Hepatic stellate cell (primary cell): ENCODE data around the gene PTPN11.
"Not testable (repeated sequence)": the region's sequence is repeated elsewhere in the genome, so short reads cannot be mapped to it uniquely, and the experiment has no call there.

ENCODE experiments used
- DNase-seq: peaks from one replicate; pipeline ENCODE4 v3.0.0; 2011; ENCODE audit warnings: low spot score

Gene PTPN11

DNA sequence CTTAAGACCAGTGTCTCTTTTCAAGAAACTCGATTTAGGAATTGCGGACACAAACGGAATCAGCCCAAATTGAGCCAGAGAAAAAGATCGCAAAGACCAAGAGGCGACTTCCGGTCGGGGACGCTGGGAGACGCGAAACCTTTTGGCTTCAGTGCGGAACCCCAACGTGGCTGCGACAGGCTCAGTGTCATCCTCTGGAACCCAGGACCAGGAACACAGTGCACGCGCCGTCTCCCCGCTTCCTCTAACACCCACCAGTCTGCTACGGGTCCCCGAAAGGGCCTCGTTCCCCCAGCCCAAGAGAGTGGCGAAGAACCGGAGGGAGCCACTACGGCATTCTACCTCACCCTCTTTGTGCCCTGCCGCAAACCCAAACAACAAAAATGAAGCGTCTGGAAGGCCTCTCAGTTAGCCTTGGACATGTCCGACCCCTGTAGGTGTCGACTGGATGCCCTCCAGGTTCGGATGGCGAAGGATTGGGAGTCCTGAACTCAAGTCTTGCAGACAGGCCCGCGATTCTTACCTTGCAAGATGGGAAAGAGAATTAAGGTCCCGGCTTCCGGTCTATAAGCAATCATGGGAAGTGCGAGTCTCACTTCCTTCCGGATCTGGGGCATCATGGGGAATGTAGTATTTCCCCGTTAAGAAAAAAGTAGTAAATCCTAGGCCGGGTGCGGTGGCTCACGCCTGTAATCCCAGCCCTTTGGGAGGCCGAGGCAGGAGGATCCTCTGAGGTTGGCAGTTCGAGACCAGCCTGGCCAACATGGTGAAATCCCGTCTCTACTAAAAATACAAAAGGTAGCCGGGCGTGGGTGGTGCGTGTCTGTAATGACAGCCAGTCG, 9.5 kb upstream of the PTPN11 start, which contains the start of gene RPL6:
Gene RPL6 (minus strand): TSS at position 542 of the 842 bp plus-strand sequence. CDS start 949 bp downstream, outside the sequence.
- peak; percentile 89 for DNase-seq

DNA sequence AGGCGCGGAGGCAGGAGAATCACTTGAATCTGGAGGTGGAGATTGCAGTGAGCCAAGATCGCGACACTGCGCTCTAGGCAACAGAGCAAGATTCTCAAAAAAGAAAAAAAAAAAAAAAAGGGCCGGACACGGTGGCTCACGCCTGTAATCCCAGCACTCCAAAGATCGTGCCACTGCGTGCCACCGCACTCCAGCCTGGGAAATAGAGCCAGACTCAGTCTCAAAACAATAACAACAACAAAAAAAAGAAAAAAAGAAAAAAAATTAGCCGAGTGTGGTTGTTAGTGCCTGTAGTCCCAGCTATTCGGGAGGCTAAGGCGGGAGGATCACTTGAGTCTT, 8.9 kb upstream of the PTPN11 start:
- DNase-seq: no peak

DNA sequence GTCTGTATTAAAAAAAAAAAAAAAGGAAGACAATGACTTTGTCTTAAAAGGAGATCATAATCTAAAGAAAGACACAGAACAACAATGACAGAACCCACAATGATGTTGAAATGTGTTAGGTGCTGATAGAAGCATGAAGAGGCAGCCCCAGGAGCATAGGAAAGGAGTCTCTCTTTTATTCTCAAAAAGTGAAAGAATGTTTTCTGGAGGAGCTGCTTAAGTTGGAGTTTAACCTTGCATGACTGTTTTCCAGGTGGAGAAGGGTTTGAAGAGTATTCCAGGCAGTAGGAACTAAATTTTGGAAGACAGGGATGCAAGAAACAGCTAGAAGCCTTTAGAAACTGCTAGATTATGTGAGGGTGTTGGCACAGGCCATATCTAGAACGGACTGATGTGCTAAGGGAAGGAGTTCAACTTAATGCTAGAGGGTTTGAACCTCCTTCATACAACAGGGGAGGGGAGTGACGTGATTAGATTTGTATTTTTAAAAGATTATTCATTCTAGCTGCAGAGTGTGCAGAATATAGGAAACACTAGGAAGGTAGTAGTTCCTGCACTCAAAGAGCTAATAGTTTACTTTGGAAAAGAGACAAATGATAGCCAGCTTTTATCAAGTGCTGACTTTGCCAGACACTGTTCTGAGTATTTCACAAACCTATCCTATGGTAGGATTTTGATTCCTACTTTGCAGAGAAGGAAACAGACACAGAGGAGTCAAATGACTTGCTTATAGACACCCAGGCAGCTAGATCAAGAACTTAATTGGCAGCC, 4.7 kb upstream of the PTPN11 start:
- DNase-seq: no peak

DNA sequence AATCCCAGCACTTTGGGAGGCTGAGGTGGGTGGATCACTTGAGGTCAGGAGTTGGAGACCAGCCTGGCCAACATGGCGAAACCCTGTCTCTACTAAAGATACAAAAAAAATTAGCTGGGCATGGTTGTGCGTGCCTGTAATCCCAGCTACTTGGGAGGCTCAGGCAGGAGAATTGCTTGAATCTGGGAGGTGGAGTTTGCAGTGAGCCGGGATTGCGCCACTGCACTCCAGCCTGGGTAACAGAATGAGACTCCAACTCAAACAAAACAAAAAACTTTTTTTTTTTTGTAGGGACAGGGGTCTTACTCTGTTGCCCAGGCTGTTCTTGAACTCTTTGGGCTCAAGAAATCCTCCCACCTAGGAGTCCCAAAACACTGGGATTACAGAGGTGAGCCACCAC, 3.3 kb upstream of the PTPN11 start:
- not testable (repeated sequence) for DNase-seq

DNA sequence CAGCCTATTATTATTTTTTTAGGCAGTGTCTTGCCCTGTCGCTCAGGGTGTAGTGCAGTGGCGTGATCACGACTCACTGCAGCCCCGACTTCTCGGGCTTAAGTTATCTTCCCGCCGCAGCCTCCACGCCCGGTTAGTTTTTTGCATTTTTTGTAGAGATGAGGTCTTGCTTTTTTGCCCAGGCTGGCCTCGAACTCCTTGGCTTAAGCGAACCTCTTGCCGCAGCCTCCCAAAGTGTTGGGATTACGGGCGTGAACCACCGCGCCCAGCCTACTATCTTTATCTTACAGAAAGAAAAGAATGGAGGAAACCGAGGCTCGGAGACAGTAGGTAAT, 507 bp upstream of the PTPN11 start:
- DNase-seq: no peak

GRCh38 chr12:112419297-112420133, 768 bp downstream of the PTPN11 start:
- peak; percentile 86 for DNase-seq

GRCh38 chr12:112420740-112421139, 2.0 kb downstream of the PTPN11 start:
- no peak for DNase-seq

DNA sequence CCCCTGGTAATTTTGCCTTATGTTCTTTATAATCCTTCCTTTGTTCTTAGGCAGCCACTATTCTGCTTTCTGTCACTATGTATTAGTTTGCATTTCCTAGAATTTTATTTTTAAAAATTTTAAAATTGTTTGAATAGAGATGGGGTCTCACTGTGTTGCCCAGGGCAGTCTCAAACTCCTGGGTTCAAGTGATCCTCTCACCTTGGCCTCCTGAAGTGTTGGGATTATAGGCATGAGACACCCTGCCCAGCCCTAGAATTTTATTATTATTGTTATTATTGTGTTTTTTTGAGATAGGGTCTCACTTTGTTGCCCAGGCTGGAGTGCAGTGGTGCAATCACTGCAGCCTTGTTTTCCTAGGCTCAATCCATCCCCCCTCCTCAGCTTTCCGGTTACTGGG, 2.6 kb downstream of the PTPN11 start:
- DNase-seq: no peak

- DNase-seq: no peak
These were observed 3.8 kb downstream of the PTPN11 start for GRCh38 chr12:112422531-112422930.

- DNase-seq: no peak
These were observed 5.4 kb downstream of the PTPN11 start for GRCh38 chr12:112424126-112424525.

DNA sequence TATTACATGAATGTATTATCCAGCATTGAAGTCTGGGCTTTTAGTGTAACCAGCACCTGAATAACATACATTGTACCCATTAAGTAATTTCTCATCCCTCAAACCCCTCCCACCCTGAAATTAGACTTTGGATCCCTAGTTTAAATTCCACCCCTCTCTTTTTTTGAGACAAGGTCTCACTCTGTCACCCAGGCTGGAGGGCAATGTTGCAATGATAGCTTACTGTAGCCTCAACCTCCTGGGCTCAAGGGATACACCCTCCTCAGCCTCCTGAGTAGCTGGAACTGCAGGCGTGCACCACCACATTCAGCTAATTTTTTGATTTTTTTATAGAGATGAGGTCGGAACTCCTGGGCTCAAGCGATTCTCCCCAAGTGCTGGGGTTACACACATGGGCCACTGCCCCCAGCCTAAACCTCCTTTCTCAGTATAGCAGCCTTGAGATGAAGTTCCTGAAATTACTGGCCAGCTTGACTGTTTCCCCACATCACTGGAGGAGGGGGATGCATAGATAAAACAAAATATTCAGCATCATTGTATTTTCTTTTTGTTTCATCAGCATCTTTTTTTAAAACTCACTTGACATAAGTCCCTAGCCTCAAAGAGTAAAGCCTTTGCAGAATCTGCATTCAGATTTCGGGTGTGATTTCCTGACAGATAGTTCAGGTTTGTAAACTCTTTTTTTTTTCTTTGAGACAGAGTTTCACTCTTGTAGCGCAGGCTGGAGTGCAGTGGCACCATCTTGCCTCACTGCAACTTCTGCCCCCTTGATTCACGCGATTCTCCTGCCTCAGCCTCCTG, 7.0 kb downstream of the PTPN11 start:
- no peak for DNase-seq

GRCh38 chr12:112427760-112428159, 9.0 kb downstream of the PTPN11 start:
- no peak for DNase-seq

GRCh38 chr12:112430929-112431328, 12.2 kb downstream of the PTPN11 start:
- DNase-seq: no peak

DNA sequence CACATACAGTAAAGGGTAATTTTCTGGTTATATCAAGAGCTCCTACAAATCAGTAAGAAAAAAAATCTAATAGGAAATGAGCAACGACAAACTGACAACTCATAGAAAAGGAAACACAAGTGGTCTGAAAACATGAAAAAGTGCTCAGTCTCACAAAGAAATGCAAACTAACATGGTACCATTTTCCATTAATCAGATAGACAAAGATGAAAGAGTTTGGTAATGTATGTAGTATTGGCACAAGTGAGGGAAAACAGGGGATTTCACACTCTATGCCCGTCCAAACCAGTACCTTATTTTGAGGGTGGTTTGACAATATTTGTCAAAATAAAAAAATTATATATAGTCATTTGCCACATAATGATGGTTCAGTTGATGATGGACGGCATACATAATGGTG, 13.2 kb downstream of the PTPN11 start:
- no peak for DNase-seq

- no peak for DNase-seq
These were observed 14.8 kb downstream of the PTPN11 start for GRCh38 chr12:112433551-112433950.

DNA sequence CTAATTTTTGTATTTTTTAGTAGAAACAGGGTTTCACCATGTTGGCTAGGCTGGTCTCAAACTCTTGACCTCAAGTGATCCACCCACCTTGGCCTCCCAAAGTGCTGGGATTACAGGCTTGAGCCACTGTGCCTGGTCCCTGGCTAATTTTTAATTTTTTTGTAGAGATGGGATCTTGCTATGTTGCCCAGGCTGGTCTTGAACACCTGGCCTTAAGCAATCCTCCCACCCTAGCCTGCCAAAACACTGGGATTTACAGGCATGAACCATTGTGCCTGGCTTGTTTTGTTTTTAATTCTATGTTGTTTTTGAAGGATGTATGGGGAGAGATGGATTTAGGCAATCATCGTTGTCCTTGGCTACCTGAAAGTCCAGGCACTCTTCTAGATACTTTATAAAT, 19.9 kb downstream of the PTPN11 start:
- not testable (repeated sequence) for DNase-seq

- no peak for DNase-seq
These were observed 21.0 kb downstream of the PTPN11 start for GRCh38 chr12:112439769-112440168.

DNA sequence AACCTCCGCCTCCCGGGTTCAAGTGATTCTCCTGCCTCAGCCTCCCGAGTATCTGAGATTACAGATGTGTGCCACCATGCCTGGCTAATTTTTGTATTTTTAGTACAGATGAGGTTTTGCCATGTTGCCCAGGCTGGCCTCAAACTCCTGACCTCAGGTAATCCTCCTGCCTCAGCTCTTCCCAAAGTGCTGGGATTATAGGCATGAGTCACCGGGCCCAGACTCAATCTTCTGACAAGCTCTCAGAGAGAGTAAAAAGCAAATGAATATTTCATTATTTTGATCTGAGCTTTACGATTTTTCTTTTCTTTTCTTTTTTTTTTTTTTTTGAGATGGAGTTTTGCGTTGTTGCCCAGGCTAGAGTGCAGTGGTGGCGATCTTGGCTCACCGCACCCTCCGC, 21.9 kb downstream of the PTPN11 start:
- DNase-seq: not testable (repeated sequence)

DNA sequence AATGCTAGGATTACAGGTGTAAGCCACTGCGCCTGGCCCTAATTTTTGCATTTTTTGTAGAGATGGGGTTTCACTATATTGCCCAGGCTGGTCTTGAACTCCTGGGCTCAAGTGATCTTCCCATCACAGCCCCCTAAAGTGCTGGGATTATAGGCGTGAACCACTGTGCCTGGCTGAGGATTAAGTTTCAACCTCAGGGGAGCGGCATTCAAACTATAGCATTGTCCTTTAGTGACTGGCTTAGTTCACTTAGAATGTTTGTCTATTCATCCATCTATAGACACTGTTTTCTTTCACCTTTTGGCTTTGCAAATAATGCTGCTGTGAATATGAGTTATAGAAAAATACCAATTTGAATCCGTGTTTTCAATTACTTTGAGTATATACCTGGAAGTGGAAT, 25.2 kb downstream of the PTPN11 start:
- DNase-seq: no peak

DNA sequence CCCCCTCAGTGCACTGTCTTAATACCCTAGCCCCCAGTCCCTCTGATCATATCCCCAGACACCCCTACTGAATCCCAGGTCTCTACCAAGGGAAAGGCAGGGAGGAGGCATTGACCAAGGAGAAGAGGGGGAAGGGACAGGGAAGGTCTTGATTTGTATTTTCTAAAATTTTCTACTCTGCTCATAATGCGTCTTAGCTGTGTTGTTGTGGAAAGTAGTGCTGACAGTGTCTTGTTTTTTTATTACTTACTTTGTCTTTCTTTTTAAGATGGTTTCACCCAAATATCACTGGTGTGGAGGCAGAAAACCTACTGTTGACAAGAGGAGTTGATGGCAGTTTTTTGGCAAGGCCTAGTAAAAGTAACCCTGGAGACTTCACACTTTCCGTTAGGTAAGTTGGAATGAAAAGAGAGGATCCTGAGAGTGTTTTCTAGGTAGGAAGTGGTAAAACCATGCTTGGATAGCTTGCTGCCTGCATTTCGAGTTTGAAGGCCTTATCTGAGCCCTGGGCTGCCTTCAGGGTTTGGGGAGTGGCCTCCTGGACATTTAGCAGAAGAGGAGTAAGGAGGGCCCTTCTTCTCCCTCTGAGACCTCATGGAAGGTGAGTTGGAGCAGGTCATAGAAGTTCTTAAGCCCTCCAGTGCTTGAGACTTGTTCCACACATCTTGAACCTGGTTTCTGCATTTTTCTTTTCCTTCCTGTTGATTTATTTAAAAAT, 27.4 kb downstream of the PTPN11 start:
- no peak for DNase-seq

DNA sequence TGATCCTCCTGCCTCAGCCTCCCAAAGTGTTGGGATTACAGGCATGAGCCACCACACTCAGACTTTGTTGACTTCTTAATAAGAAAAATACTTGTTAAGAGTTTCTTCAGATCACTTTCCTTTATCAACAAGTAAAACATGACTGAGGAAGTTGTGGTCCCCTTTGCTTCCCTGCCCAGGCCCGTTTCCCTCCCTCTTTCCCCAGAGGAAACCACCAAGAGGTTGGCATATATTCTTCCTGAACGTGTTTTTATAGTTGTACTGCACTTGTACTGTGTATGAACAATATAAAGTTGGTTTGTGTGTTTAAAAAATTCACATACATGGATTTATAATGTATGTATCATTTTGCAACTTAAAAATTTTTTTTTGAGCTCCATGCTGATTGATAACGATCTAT, 28.4 kb downstream of the PTPN11 start:
- no peak for DNase-seq
